GM21423 (cell line): Measurements from ENCODE around the gene TECTB.
"Not testable (repeated sequence)": the region's sequence is repeated elsewhere in the genome, so short reads cannot be mapped to it uniquely, and the experiment has no call there.

Experiments
- ATAC-seq: cut with Tn5 transposase; IDR thresholded peaks from one replicate; pipeline ENCODE4 v1.9.1; 2021; ENCODE audit warnings: mild to moderate bottlenecking, moderate library complexity; ENCODE audit not compliant: unreplicated experiment

The TECTB gene

DNA sequence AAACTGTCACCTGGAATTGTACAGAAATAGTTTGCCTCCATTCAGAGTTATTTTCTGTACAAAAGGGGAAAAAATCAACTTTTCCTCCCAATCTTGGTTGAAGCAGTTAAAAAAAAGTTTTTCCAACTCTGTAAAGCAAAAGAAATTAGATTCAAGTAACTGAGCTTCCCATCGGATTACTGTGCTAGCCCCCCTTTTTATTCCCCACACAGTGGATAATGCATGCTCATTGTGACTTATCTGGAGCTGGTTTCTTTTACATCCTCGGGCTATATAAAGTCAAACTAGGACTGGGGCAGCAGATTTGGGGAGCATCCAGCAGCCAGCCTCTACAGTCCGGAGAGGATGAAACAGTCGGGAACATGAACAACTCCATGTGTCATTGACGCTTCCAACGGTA, at the start of gene TECTB:
Gene TECTB, plus strand, starts transcription at position 301 of the 400 bp plus-strand sequence. CDS start 335 bp downstream, outside the sequence.
- no peak for ATAC-seq

DNA sequence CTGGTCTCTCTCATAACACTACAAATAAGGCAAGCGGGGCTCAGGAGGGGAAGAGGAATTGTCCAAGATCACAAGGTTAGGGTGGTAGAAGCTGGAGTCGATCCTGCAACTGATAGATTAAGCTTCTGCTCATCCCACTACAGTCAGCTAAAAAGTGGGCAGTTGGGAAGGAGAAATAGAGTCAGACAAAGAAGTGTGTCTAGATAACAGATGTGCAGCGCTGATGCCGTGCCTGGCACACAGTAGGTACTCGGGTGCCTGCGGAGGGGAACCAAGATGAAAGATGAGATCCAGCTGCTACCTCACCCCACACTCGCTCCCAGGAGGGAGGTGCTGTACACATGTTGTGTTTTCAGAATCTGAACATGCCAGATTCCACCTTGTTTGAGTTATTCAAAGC, 48.1 kb upstream of the TECTB start:
- no peak for ATAC-seq

DNA sequence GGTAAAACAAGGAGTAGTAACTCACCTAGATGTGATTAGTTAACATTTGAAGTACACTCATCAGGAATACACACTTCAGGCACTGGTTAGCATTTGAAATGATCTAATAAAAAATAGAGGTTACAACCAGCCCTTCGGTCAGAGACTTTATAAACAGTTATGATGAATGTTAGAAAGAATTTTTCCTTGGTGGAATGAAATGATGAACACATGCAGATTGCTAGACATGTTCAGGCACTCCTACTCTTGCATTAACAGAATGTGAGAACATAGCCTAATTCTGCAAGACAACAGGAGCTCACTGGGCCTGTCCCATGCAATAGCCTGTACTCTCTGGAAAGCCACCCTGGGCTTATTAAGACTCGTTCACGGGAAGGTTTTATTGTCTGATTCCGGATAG, 47.3 kb upstream of the TECTB start:
- ATAC-seq, result no peak

DNA sequence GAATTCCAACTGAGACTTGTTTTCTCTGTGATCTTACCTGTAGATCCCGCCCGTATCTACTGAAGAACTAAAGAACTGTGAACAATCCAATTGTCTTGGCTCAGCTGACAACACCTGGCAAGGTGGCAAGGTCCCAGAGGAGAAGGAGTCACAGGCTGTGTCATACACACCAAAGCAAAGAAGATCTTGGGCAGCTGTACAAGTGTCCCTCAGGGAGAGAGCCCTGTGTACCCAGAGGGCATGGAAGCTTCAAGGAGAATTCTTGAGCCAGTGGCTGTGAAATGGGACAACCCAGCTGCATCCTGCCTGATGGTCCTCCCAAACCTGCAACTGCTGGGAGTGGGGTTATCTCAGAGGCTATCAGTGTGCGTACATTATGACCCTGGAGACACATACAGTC, 46.7 kb upstream of the TECTB start:
- no peak for ATAC-seq

DNA sequence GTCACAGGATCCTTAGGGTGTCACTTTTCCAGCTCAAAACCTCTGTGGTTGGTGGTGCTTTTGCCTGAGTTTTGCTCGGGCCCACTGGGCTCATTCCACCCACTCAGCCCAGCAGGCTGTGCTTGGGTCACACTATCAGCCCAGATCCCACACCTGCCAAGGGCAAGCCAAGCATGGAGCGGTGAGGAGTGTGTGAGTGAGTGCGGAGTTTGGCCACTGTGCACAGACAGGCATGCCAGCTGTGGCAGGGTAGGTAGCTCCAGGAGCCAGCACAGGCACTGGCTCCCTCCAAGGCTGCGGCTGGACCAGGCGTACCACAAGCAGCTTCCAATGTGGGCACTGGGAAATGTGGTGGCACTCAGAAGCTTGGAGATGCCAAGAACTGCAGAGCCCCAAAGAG, 43.9 kb upstream of the TECTB start:
- ATAC-seq, result no peak

DNA sequence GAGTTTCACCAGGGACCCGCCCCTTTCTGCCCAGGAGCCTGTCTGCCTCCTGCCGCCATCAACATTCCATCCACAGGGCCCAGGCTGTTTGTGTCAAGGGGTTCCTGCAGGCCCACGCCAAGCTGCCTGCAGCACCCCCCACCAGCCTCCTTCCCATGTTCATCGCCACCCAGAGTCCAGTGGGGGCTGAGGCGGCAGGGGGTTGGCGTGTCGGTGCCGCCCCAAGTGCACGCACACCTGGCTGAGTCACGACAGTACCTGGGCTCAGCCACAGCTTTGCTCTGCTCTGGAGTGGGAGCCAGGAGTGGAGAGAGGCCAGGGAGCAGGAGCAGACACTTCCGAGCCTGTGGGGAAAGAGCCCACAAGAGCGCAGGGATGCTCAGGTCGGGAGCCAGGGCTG, 42.8 kb upstream of the TECTB start:
- no peak for ATAC-seq

DNA sequence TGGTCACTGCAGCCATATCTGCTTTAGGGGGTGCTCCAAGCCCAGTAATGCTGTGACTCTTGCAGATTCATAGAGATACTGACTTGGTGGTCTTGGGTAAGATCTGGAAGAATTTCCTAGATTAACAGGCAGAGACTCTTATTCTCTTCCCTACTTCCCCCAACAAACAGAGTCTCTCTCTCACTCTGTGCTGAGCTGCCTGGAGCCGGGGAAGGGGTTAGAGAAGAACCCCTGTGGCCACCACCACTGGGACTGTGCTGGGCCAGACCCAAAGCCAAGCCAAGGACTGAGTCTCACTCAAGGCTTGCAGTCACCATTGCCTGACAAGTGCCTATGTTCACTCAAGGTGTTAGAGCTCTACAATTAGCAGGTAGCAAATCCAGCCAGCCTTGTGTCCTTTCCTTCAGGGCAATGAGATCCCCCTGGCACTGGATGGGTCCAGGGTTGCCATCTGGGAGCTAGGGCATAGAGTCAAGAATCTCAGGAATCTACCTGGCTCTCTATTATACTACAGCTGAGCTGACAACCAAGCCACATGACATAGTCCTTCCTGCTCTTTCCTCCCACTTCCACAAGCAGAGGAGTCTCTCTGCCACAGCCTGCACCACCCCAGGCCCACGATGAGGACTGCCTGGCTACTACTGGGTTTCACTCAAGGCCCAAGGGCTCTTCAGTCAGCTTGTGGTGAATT, 41.4 kb upstream of the TECTB start:
- ATAC-seq, result no peak

DNA sequence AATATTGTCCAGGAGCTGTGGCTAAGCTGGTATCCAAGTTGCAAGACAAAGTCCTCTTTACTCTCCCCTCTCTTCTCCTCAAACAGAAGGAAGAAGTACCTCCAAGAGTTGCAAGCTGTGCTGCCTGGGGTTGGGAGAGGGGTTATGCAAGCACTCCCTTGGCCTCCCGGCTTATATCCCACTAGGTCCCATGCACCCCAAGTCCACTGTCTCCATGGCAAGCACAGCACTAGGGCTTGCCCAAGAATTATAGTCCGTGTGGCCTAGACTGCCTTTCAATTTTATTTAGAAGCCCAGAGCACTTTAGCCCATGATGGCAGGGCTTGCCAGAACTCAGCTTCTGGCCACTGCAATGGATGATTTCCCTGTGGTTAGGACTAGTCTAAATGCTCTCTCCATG, 40.4 kb upstream of the TECTB start:
- ATAC-seq, result no peak

DNA sequence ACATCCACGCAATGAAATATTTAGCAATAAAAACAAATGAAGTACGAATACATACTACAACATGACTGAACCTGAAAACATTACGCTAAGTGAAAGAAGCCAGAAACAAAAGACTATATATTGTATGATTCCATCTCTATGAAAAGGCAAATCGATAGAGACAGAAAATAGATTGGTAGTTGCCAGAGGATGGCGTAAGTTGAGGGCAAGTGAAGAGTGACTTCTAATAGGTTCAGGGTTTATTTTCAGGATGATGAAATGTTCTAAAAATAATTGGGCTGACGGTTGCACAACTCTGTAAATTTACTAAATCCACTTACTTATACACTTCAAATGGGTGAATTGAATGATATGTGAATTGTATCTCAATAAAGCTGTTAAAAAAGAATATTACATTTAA, 39.5 kb upstream of the TECTB start:
- no peak for ATAC-seq

DNA sequence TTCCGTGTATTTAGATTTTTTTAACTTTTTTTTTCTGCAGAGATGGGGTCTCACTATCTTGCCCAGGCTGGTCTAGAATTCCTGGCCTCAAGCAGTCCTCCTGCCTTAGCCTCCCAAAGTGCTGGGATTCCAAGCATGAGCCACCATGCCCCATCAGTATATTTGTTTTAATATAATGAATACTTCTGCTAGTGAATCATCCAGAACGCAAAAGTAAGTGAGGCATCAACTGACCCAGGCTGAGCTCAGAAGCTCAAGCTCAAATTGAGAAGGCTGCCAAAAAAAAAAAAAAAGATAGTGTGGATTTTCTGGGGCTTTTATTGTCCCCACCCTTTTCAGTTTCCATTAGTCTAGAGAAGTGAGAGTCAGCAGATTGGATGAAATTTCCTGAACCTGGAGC, 39.0 kb upstream of the TECTB start:
- no peak for ATAC-seq

DNA sequence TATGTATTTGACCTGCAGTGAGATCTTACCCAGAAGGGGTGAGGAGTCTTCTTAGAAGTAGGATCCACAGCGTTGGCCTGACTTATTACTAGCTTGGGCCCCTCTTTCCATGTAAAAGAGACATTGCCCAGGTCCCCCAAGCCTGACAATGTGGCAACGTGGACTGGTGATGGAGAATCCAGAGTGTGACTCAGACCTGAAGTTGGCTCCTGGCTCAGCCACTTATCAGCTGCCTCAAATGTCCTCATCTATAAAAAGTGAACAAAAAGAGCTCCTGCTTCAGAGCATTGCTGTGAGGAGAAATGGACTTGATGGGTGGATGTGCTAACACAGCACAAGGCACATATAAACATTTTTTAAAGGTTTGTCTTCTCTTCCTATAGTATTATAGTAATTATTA, 35.4 kb upstream of the TECTB start:
- ATAC-seq, result no peak

DNA sequence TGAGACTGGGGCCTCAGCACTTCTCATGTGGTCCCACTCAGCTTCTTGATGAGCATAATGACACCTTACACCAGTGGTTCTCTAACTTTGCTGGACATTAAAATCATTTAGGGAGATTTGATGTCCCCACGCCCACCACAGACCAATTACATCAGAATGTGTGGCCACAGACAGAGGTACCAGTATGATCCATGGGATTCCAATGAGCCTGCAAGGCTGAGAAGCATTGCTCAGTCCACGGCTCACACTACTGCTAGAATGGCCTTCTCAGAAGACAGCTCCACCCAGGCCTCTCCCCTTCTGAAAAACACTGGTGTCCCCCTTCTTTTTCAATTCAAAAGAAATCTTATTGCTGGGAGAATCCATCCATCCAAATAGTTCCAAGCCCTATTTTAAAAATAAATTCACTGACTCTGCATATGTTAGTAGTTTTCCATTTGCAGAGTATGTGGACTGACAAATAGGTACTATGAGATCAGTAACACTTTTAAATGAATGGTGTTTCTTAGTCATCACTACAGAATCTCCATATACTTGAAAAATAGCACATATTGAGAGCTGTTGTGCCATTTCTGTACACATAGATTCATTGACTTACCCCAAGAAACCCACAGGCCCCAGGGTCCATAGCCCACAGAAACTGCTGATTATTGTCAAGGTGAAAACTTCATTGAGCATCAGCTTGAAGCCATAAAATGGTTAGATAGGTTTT, 34.5 kb upstream of the TECTB start:
- ATAC-seq, result no peak

DNA sequence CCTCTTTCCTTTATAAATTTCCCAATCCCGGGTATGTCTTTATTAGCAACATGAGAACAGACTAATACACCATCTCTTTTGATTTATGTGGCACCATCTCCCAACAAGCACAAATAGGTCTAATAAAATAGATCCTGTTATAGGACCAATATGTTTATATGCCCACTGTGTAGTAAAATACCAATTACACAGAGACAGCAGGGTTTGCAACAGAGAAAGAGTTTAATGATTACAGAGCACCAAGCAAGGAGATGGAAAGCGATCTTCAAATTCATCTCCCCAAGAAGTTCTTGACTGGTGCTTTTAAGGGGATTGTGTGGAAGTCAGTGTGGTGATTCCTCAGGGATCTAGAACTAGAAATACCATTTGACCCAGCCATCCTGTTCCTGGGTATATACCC, 33.5 kb upstream of the TECTB start:
- ATAC-seq, result no peak

DNA sequence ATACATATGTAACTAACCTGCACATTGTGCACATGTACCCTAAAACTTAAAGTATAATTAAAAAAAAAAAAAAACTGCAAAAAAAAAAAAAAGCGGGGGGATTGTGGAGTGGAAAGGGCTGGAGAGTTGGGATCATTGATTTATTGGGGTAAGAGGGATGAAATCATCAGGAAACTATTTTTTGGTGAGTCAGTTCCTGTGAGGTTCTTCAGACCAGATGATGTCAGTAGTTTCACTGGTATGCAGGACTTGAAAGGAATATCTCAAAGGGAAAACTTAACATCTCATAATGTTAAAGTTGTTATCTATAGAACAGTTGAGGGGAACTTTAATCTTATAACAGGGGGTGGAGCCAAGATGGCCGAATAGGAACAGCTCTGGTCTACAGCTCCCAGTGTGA, 32.6 kb upstream of the TECTB start:
- no peak for ATAC-seq

DNA sequence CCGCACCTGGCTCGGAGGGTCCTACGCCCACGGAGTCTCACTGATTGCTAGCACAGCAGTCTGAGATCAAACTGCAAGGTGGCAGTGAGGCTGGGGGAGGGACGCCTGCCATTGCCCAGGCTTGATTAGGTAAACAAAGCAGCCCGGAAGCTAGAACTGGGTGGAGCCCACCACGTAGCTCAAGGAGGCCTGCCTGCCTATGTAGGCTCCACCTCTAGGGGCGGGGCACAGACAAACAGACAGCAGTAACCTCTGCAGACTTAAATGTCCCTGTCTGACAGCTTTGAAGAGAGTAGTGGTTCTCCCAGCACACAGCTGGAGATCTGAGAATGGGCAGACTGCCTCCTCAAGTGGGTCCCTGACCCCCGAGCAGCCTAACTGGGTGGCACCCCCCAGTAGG, 32.0 kb upstream of the TECTB start:
- ATAC-seq, result not testable (repeated sequence)

DNA sequence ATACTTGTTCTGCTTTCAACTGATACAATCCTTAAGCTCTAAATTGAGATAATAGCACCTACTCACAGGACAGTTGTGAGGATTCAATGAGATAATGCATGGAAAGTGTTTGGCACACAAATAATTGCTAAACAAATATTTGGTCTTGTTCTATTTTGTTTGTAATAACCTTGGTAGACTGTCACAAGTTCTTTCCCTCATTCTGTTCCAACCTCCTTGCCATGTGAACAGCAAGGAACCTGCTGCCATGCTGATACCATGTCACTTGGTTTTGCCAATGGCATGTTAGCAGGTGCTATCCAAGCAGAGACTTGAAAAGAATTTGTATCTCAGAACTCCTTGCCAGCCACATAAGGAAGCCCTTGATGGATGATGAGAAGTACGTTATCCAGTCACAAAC, 24.8 kb upstream of the TECTB start:
- ATAC-seq, result no peak

DNA sequence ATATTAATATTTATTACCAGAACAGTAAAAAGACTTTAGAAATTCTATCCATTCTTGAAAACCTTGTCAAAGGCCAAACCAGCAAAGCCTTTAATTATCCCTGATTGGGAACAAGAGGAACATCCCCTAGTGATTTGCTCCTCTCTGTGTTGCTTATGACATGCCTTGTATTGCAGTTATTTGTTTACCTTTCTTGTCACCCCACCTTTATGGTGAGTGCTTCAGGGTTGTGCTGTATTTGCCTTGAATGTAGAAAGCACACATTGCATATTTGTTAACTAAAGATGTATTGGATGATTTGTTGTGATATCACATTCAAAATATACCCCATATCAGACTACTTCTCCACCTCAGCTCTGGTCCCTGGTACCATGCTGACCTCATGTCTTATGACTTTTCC, 23.5 kb upstream of the TECTB start:
- ATAC-seq, result no peak

DNA sequence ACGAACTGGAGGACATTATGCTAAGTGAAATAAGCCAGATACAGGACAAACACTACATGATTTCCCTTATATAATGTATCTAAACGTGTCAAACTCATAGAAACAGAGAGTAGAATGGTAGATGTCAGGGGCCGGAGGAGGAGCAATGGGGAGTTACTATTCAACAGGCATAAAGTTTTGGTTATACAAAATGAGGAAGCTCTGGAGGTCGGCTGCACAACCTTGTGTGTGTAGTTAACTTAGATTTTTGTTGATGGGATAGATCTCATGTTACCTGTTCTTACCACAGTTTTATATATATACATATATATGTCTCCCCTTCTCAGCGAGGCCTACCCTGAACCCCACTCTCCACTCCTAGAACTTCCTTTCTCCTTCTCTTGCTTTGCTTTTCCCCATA, 22.4 kb upstream of the TECTB start:
- ATAC-seq, result no peak

DNA sequence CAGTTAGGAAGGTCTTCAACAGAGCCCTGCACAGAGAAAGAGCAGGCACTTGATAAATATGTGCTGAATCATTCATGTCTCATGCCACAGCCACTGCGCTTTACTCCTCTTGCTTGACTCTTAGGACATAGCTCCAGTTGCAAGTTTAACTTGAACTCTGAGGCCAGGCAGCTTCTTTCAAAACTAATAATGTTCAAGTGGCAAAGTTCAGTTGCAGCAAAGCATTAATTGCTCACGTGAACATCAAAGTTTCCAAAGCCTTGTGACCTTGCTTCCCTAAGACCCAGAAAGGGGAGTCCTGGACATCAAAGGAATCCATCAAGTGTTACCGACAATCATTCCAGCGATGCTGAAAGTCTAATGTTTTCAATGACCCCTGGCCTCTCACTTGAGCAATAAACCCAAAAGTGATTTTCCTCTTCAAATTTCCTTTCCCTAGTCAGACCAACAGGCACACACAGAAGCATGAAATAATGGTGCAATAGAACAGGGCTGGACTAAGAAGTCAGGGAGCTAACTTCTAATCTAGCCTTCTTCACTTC, 21.8 kb upstream of the TECTB start:
- ATAC-seq, result no peak

DNA sequence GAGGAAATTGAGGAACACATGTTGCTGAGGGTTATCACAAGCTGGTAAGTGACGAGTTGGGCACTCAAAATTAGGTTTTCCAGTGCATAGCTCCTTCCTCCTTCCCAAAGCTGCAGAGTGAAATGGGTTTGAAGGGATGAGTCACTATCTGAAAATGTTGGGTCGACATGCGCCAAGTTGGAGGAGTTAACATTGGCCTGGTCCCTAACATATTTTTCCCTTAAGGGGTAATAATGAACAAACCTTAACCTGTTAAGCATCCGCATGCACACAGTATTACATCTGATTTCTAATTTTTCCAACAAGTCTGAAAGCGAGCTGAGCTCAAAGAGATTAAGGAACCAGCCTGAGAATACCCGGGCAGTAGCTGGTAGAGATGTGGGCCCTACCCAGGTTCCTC, 20.7 kb upstream of the TECTB start:
- ATAC-seq, result no peak

DNA sequence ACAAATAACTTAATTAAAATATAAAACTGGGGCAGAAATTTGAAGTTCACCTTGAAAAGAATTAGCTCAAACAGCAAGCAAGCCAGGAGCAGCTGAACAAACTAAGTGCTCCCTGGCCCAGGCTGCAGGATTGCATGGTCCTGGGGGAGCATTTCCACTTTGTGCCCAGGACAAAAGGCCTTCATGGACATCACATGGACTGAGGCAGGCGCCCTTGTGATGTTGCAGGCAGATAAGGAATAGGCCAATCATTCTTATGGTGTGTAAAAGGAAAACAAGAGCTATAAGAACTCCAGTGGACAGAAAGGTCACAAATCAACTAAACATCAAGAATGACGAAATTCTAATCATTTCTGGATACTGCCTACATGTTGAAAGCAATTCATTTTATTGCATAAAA, 17.5 kb upstream of the TECTB start:
- no peak for ATAC-seq

DNA sequence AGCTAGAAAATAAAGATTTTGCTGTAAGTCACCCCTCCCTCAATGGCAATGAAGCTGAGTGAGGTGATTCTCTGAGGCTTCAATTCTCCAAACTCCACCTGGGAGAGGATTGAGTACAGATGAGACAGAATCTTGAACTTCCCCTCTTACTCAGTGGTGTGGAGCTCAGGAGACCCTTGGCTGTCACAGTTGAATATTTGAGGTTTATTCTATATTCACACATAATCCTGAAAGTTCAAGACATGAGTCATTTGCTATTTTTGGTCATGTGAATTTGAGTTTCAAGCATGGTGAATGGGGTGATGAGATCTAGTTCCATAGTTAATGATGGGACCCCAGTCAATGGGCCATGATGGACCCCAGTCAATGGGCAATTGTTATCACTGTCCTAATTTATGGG, 13.9 kb upstream of the TECTB start:
- ATAC-seq, result no peak

DNA sequence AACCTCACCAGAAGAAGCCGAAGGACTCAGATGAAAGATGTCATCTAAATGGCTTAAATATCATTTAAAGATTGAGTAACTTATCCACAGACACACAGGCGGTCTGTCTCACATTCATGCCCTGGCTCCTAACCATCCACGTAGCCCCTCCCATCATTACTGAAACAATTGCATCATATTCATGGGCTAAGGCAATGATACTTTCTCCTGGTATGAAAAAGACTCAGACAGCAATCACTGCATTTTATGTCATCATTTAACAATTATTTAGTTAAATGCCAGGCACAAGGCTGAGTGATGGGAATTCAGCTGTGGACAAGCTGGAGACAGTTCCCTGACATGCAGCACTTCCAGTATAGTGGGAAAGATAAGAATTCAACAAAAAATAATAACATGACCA, 11.2 kb upstream of the TECTB start:
- ATAC-seq, result no peak
